ENCODE data around the gene EVI5L.
"Not testable (repeated sequence)": the region's sequence is repeated elsewhere in the genome, so short reads cannot be mapped to it uniquely, and the experiment has no call there.

The EVI5L gene

DNA sequence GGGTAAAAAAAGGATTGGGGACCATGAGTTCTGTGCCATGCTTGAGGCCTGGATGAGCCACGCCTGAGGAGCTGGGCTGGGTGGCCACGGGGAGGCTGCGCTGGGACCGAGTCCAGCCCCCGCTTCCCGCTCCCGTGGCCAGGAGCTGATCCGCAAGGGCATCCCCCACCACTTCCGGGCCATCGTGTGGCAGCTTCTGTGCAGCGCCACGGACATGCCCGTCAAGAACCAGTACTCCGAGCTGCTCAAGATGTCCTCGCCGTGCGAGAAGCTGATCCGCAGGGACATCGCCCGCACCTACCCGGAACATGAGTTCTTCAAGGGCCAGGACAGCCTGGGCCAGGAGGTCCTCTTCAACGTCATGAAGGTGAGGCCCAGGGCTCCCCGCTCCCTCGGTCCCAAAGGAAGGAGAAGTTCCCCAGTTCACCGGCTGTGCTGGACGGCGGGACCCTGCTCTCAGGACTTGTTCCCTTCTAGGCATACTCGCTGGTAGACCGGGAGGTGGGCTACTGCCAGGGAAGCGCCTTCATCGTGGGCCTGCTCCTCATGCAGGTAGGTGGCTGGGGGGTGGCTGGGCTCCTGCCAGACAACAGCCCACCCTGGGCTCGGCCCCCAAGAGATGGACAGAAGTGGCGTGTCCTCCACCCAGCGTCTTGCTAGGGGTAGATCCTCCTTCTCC, 18.9 kb downstream of the EVI5L start:
- no peak for DNase-seq

- no peak for DNase-seq
Measured at GRCh38 chr19:7849631-7849999, 19.6 kb downstream of the EVI5L start.

- DNase-seq = no peak
Measured at GRCh38 chr19:7850000-7850813, 20.2 kb downstream of the EVI5L start.

GRCh38 chr19:7850945-7851622, 21.1 kb downstream of the EVI5L start:
- DNase-seq = no peak

- DNase-seq = no peak
Measured at GRCh38 chr19:7851623-7852500, 21.8 kb downstream of the EVI5L start.

GRCh38 chr19:7852851-7853769, 23.1 kb downstream of the EVI5L start:
- DNase-seq = peak; percentile 47

DNA sequence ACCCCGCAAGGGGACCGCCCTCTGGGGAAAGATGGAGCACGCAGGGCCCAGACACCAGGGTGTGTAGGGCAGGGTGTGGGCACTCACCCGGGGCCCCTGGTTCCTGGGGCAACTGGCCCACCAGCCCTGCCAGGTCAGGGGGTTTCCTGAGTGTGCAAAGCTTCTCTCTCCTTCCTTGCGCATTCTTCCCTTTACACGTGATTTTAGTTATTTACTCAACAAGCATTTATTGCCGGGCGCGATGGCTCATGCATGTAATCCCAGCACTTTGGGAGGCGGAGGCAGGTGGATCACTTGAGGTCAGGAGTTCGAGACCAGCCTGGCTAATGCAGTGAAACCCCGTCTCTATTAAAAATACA, 23.7 kb downstream of the EVI5L start:
- DNase-seq = no peak

DNA sequence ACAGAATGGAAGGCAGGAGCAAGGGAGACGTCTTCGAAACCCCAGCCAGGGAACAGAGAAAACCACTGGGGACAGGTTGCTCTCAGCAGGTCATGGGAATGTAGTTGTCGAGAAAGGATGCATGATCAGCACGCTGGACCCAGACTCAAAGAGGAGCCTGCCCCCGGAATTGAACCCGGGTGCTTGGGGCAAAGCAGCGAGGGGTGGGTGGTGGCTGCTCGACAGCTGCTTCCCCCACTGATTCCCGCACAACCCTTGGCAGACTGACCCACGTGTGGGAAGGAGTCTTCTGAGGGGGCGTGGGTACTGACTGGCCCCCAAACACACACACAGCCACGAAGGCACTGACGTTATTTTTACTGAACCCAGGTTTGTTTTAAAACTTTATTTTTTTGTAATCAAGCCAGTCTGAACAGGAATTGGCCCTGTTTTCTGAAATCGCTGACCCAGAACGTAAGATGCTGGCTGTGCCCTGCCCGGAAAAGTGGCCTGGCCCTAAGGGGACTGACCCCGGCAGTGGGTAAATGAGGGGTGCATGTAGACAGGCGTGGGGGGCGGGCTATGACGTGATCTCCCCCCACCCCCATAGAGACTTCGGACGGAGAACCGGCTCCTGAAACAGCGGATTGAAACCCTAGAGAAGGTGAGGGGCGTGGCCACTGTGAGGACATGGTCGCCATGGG, 25.5 kb downstream of the EVI5L start:
- no peak for DNase-seq

- DNase-seq = no peak
Measured at GRCh38 chr19:7856109-7856591, 26.1 kb downstream of the EVI5L start.

DNA sequence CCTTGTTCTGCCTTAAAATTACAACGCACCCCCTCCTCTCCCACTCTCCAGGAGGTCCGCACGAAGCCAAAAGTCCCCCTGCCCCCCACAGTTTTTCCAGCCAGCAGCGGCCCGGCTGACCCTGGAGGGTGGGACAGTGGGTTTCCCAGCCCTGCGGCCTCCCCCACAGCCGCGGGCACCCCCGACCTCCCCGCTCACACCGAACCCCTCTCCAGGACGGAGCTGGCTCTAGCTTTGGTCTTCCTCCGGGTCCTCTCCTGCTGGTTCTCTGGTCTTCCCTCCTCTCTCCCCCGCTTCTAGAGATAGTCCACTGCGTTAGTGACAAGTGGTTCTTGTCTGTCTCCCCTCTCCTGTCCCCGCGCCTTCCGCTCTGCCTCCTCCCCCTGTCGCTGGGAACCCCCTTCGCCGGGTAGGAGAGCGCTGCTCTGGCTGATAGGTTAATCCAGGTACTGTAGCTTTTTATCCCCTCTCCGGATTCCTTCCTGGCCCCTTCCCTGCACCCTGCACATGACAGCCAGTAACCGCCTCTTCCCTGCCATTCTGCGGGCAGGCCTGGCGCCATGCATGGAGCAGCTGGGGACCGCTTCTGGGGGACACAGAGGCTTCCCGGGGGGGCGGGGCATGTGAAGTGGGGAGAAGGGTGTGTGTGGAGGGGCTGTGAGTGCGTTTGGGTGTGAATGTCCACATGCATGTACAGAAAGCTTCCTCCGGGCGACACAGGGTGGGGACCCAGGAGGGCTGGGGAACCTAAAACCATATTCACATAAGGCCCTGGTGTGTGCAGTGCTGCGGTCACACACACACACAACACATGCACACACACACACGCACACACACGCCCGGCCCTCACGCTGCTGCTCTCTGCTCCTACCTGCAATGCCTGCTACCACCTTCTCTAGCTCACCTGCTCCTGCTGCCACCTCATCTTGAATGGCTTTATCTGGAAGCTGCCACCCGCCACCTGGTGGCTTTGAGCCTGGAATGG, 27.0 kb downstream of the EVI5L start:
- DNase-seq = no peak

DNA sequence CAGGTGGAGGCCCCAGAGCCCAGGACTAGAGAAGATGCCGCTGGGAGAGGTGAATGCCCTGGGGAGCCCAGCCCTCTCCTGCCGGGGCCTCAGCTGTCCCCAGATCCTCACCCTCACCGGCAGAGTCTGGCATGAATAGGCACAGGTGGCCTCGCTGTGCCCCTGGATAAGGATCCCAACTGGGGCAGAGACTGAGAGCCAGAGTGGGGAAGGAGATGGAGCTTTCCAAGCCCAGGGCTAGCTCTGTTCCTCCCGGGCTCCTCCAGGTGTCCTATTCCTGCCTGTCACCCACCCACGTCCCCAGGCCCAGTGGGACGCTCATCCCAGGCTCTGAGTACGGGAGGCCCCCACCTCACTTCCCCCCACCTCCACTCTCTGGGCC, 27.7 kb downstream of the EVI5L start:
- no peak for DNase-seq

DNA sequence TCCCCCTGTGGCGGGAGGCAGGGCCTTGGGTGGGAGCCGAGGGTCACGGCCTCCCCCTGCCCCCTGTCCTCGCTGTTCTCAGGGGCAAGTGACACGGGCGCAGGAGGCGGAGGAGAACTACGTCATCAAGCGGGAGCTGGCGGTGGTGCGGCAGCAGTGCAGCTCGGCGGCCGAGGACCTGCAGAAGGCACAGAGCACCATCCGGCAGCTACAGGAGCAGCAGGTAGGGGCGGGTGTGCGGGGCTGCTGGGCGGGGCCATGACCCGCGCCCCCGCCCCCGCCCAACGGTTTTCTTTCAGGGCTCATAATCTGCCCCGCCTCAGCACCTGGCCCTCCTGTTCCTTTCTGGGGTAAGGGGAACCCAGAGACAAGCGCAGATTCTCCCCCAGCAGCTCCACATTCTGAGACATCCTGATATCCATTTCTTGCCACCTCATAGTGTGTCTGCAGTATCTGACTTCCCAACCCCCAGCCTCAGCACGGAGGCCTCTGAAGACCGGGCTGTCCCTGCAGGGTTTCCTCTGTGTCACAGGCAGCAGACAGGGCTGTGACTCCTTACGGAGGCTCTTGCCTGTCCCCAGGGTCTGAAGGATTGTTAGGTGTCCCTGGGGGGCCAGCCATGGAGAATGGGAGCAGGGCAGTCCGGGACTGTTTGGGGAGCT, 28.2 kb downstream of the EVI5L start:
- no peak for DNase-seq

GRCh38 chr19:7859087-7859486, 29.1 kb downstream of the EVI5L start:
- not testable (repeated sequence) for DNase-seq

DNA sequence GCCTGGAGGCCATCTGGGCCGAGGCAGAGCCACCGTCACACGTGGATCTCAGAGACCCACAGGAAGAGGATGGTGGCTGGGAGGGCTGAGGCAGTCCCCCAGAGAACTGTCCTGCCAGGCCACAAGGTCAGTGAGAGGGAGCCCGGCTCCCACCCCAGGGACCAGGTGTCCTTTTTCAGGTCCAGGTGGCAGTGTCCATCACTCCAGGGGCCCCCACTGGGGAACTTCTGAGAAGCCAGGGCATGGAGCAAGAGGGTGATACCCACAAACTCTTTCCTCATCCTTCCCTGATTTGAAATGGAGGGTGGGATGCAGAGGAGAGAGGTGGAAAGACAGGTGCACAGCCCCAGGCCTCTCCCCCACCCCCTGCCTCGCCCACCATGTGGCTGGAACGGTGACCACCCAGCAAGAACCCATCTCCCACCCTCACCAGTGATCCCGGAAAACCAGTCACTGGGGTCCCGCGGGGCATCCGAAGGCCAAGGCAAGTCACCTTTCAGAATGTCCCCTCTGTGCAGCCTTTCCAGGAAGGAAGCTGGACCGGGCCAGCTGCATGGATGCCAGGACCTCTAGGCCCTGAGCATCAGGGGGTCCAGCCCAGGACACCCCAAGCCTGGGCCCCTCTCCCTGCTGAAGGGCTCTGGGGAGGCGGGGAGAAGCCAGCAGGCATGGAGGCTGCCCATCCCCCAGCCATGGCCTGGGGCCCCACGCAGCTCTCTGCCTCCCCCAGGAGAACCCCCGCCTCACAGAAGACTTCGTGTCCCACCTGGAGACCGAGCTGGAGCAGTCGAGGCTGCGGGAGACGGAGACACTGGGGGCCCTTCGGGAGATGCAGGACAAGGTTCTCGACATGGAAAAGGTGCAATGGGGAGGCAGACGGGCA, 30.1 kb downstream of the EVI5L start:
- no peak for DNase-seq

DNA sequence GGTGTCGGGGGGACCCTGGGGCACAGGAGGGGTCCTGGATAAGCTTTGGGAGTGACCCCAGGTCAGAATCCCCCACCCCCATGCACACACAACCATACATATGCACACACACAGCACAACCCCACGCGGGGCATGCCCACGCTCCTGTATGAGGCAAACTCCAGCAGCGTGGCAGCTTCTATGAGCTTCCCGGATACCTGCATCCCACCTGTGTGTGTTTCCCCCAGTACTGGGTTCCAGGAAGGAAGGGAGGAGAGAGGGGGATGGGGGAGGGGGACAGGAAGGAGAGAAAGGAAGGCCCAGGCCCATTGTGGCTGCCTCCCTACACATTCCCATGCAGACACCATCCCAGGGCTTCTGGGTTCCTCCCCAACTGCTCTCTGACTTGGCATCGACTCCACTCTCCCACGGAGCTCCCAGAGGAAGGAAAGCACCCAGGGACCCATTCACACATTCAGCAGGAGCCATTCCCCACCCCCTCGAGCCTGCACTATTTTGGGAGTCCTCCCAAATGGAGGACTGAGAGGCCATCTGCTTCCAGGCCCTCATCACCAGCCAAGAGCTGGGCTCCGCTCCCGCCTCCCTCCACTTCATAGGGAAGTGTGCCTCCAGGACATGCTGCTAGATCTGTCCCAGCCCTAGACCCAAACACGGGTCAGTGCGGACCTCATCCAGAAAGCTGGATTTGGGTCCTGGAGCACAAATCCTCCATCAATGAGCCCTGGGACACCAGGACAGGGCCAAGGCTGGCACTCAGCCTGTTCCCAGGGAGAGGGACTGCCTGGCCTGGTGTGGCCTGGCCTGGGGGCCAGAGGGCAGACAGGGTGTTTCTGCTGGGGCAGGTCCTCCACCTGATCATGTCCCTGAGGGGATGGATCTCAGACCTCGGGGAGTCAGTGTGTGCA, 30.9 kb downstream of the EVI5L start:
- no peak for DNase-seq

- DNase-seq = no peak
Measured at GRCh38 chr19:7861619-7862412, 31.8 kb downstream of the EVI5L start.

Measured in activated effector memory CD4-positive, alpha-beta T cell treated with Interleukin-2 at 50 U/mL for 16 hours (primary cell).